ENCODE data around the gene EXOC3. TPM values are rescaled to one million over a fixed set of nuclear protein-coding genes. Genes with fewer than 3 reads are reported as not detected.

The EXOC3 gene
- total RNA-seq, 1 experiment from 2014 or later: 52.4 TPM

GRCh38 chr5:415928-416635 is 26.9 kb upstream of the EXOC3 start:
- Histone ChIP-seq H3K27me3 (ENCODE audit: insufficient read depth, low read length) (no peaks in the 10 kb centered on the region), H3K36me3 (ENCODE audit: control insufficient read depth in 1 of 2, insufficient read depth in 2 of 2, low read length in 2 of 2) (no peaks in the 10 kb centered on the region), H3K27ac (ENCODE audit: low read depth, low read length) (no peak overlapping the region), H3K4me3 (replicated peaks in 1 of 2; ENCODE audit: low read depth in 1 of 2, low read length in 2 of 2) (no peak overlapping the region), H3K9me2 (ENCODE audit: insufficient read depth) (no peaks in the 10 kb centered on the region), H3K9me3 (ENCODE audit: control insufficient read depth in 1 of 2, insufficient read depth in 1 of 2, low read depth in 1 of 2, low read length in 2 of 2) (no peaks in the 10 kb centered on the region), H3K4me1 (ENCODE audit: control insufficient read depth in 1 of 2, insufficient read depth in 2 of 2, low read length in 2 of 2) (peaks cover 16 to 33% of the 10 kb centered on the region in 2 experiments; a peak in 3 of 4 replicates), H3K79me2 (ENCODE audit: insufficient read depth, low read length) (no peaks in the 10 kb centered on the region), H3K9ac (ENCODE audit: low read length) (no peak overlapping the region), H3K4me2 (ENCODE audit: low read length) (no peak overlapping the region), H4K20me1 (ENCODE audit: insufficient read depth) (no peaks in the 10 kb centered on the region), H2AFZ (ENCODE audit: low read depth, low read length, poor library complexity, severe bottlenecking) (no peak overlapping the region)
- ChIA-PET RAD21 (ENCODE audit: low non-redundant PET in 1 of 2, low total read pairs in 2 of 2, uncharacterized antibody in 2 of 2, unreplicated experiment in 2 of 2) (no interaction called here), POLR2A (no interaction called here), CTCF (no interaction called here)
- TF ChIP-seq EZH2phosphoT487 (IDR thresholded peaks at IDR 0.05; ENCODE audit: borderline replicate concordance): no peak
- no peak for TF ChIP-seq EZH2 (IDR thresholded peaks at IDR 0.05)
- no peak for ATAC-seq
- intact Hi-C loops (cut with micrococcal nuclease): no loop called here
- DNase-seq (ENCODE audit: low read depth, low spot score): no peak
- BruUV-seq (replicated peaks): no TSS peak

- ChIA-PET POLR2A (no interaction called here), RAD21 (ENCODE audit: low non-redundant PET in 1 of 2, low total read pairs in 2 of 2, uncharacterized antibody in 2 of 2, unreplicated experiment in 2 of 2) (no interaction called here), CTCF (no interaction called here)
- DNase-seq (ENCODE audit: low read depth, low spot score) (no peak), ATAC-seq (no peak)
- H3K27me3 ChIP-seq (ENCODE audit: insufficient read depth, low read length): no peaks in the 10 kb centered on the region
- TF ChIP-seq SP1 (IDR thresholded peaks at IDR 0.05; ENCODE audit: low read depth) (no peak), CBX3 (IDR thresholded peaks at IDR 0.05; ENCODE audit: low read depth) (no peak)
- peaks cover 16 to 30% of the 10 kb centered on the region in 2 experiments; a peak in 3 of 4 replicates for H3K4me1 ChIP-seq (ENCODE audit: control insufficient read depth in 1 of 2, insufficient read depth in 2 of 2, low read length in 2 of 2)
- intact Hi-C loops (cut with micrococcal nuclease): no loop called here
- H4K20me1 ChIP-seq (ENCODE audit: insufficient read depth): no peaks in the 10 kb centered on the region
- no peaks in the 10 kb centered on the region for H3K79me2 ChIP-seq (ENCODE audit: insufficient read depth, low read length)
- no peak overlapping the region for H3K4me3 ChIP-seq (replicated peaks in 1 of 2; ENCODE audit: low read depth in 1 of 2, low read length in 2 of 2)
- no peak overlapping the region for H3K4me2 ChIP-seq (ENCODE audit: low read length)
- H3K9me2 ChIP-seq (ENCODE audit: insufficient read depth): no peaks in the 10 kb centered on the region
- H3K27ac ChIP-seq (ENCODE audit: low read depth, low read length): no peak overlapping the region
- no peaks in the 10 kb centered on the region for H3K36me3 ChIP-seq (ENCODE audit: control insufficient read depth in 1 of 2, insufficient read depth in 2 of 2, low read length in 2 of 2)
- no peaks in the 10 kb centered on the region for H3K9me3 ChIP-seq (ENCODE audit: control insufficient read depth in 1 of 2, insufficient read depth in 1 of 2, low read depth in 1 of 2, low read length in 2 of 2)
- no peak overlapping the region for H2AFZ ChIP-seq (ENCODE audit: low read depth, low read length, poor library complexity, severe bottlenecking)
- no TSS peak for BruUV-seq (replicated peaks)
- no peak overlapping the region for H3K9ac ChIP-seq (ENCODE audit: low read length)
Measured at GRCh38 chr5:416636-416960, 26.4 kb upstream of the EXOC3 start.
